Activated T-helper 1 cell treated with anti-CD3 and anti-CD28 coated beads, Interleukin-2, amount 50 U/mL, for 16 hours (primary cell): ENCODE results near the gene LBHD2.

Experiments
- DNase-seq, 2 donors: peaks; one replicate each; pipeline ENCODE4 v3.0.0-alpha.2; 2020; ENCODE audit warnings: low read depth in 1 of 2, low spot score in 1 of 2

LBHD2 gene

GRCh38 chr14:103130017-103130764 is 46.2 kb downstream of the LBHD2 start:
- no peak for DNase-seq

GRCh38 chr14:103130965-103131364 is 47.0 kb downstream of the LBHD2 start:
- no peak for DNase-seq

GRCh38 chr14:103131580-103131979 is 47.6 kb downstream of the LBHD2 start:
- DNase-seq = no peak

- DNase-seq = no peak
Observed at GRCh38 chr14:103132381-103133209, 48.6 kb downstream of the LBHD2 start.

GRCh38 chr14:103133210-103134140 is 49.5 kb downstream of the LBHD2 start:
- no peak for DNase-seq

GRCh38 chr14:103134405-103134804 is 50.4 kb downstream of the LBHD2 start:
- no peak for DNase-seq

GRCh38 chr14:103134919-103135318 is 50.9 kb downstream of the LBHD2 start:
- DNase-seq = no peak

GRCh38 chr14:103135333-103136260 is 51.6 kb downstream of the LBHD2 start:
- DNase-seq = no peak

- DNase-seq = no peak
Observed at GRCh38 chr14:103136388-103137271, 52.6 kb downstream of the LBHD2 start.

- DNase-seq = no peak
Observed at GRCh38 chr14:103137689-103138300, 53.8 kb downstream of the LBHD2 start.

GRCh38 chr14:103138301-103139131 is 54.5 kb downstream of the LBHD2 start:
- no peak for DNase-seq

GRCh38 chr14:103139132-103140025 is 55.4 kb downstream of the LBHD2 start:
- no peak for DNase-seq
